ENCODE results near the gene TDO2.

DNA sequence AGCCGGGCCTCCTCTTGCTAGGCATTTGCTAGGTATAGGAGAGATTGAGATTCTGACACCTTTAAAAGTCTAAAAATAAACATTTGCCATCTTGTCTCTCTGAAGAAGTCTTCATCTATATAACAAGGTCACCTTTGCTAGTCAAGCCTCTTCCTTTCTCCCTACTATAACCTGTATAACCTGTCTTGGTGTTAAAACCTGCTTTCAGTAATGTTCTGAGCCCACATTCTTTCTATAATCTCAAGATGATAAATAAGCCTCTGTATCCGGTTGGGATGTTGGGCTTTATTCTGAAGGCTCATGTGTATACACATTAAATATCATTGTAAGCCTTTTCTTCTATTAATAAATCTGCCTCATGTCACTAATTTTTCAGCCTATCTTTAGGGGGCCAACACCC is 47.6 kb upstream of the TDO2 start:
- no peak for TF ChIP-seq POLR2AphosphoS5 (IDR thresholded peaks at IDR 0.05)
- no peak for TF ChIP-seq CTCF (IDR thresholded peaks at IDR 0.05)
- TF ChIP-seq POLR2A (IDR thresholded peaks at IDR 0.05; ENCODE audit: low read depth): no peak
